Central memory CD4-positive, alpha-beta T cell (primary cell): ENCODE results near the gene RPLP2.

Experiments used
- DNase-seq: peaks from one replicate; pipeline ENCODE4 v3.0.0; 2022

Gene RPLP2

GRCh38 chr11:825366-826226 lies 15.8 kb downstream of the RPLP2 start:
- no peak for DNase-seq

- no peak for DNase-seq
These were observed 16.5 kb downstream of the RPLP2 start for GRCh38 chr11:826227-826621.

GRCh38 chr11:826836-827145 lies 17.0 kb downstream of the RPLP2 start:
- DNase-seq = no peak

- DNase-seq = no peak
These were observed 17.6 kb downstream of the RPLP2 start for GRCh38 chr11:827146-827896.

- no peak for DNase-seq
These were observed 18.1 kb downstream of the RPLP2 start, which contains the start of gene CRACR2B for GRCh38 chr11:827897-828192. Gene CRACR2B (plus strand): TSS chr11:827919. CDS start chr11:828608, 689 bp downstream.

- no peak for DNase-seq
These were observed 18.9 kb downstream of the RPLP2 start for GRCh38 chr11:828506-829175.

GRCh38 chr11:829176-829846 lies 19.5 kb downstream of the RPLP2 start:
- no peak for DNase-seq

GRCh38 chr11:829847-830294 lies 20.1 kb downstream of the RPLP2 start:
- no peak for DNase-seq

- peak; percentile 38 for DNase-seq
These were observed 20.7 kb downstream of the RPLP2 start for GRCh38 chr11:830295-831117.

GRCh38 chr11:831118-831864 lies 21.5 kb downstream of the RPLP2 start:
- no peak for DNase-seq

GRCh38 chr11:831961-832528 lies 22.3 kb downstream of the RPLP2 start:
- DNase-seq = no peak

GRCh38 chr11:832529-833113 lies 22.9 kb downstream of the RPLP2 start, which contains the start of gene CD151:
Gene CD151 (plus strand): TSS chr11:832952. CDS start chr11:836070, 3,118 bp downstream.
- no peak for DNase-seq

GRCh38 chr11:833114-833791 lies 23.5 kb downstream of the RPLP2 start:
- DNase-seq = peak; percentile 32

- no peak for DNase-seq
These were observed 24.1 kb downstream of the RPLP2 start for GRCh38 chr11:833849-834311.

GRCh38 chr11:834371-835316 lies 24.9 kb downstream of the RPLP2 start:
- no peak for DNase-seq

GRCh38 chr11:836274-836673 lies 26.5 kb downstream of the RPLP2 start:
- DNase-seq = no peak

GRCh38 chr11:836700-837099 lies 26.9 kb downstream of the RPLP2 start:
- DNase-seq = no peak

- no peak for DNase-seq
These were observed 27.6 kb downstream of the RPLP2 start for GRCh38 chr11:837189-837989.
